Transverse colon (tissue), 4 donors: Measurements from ENCODE around the gene ALK. TPM values are rescaled to one million over a fixed set of nuclear protein-coding genes. Genes with fewer than 3 reads are reported as not detected.
A peak's percentile ranks its signal among the peaks of the same experiment; 100 is the strongest.

Source experiments
- DNase-seq: peaks from one replicate; pipeline ENCODE4 v3.0.0-alpha.2; 2019
- H3K27ac ChIP-seq, 4 donors: fragments of 200-600 bp; sonication (generic); 2 replicates each; pipeline ENCODE4 v1.5.1; 2016 to 2018; ENCODE audit warnings: inconsistent platforms in 4 of 4
- H3K27me3 ChIP-seq: fragments of 200-600 bp; sonication (generic); 2 replicates; pipeline ENCODE4 v1.5.1; 2017; ENCODE audit warnings: inconsistent platforms
- H3K36me3 ChIP-seq, 4 donors: fragments of 200-600 bp; sonication (generic); 2 replicates each; pipeline ENCODE4 v1.5.1; 2017 to 2019; ENCODE audit warnings: inconsistent platforms in 4 of 4
- H3K4me1 ChIP-seq, 4 donors: fragments of 200-600 bp; sonication (generic); 2 replicates each; pipeline ENCODE4 v1.5.1; 2017 to 2020; ENCODE audit warnings: inconsistent platforms in 4 of 4
- H3K4me3 ChIP-seq, 4 donors: fragments of 200-600 bp; sonication (generic); 1 replicate in 1 of 4; 2 replicates in 3 of 4; pipeline versions ENCODE4 v1.5.1 to v1.6.1; 2017 to 2019; ENCODE audit warnings: inconsistent platforms in 4 of 4
- H3K9me3 ChIP-seq, 2 donors: fragments of 200-600 bp; sonication (generic); 2 replicates each; pipeline ENCODE4 v1.5.1; 2017 to 2019; ENCODE audit warnings: inconsistent platforms in 2 of 2
- CTCF ChIP-seq, 5 experiments: fragments of 200-600 bp in 3 of 5; fragments of 450-650 bp in 2 of 5; sonication (generic) in 3 of 5; IDR thresholded peaks; 1 replicate in 2 of 5; 2 replicates in 3 of 5; pipeline ENCODE4 v1.5.1; 2016 to 2017; ENCODE audit warnings: antibody characterized with exemption in 5 of 5, inconsistent platforms in 3 of 5, mild to moderate bottlenecking in 2 of 5, moderate library complexity in 1 of 5
- EP300 ChIP-seq: sonication (generic); formaldehyde crosslinking; IDR thresholded peaks from one replicate; pipeline ENCODE4 v1.6.1; 2017; ENCODE audit warnings: antibody characterized with exemption, low read depth
- POLR2A ChIP-seq: fragments of 450-650 bp; IDR thresholded peaks from one replicate; pipeline ENCODE4 v1.6.1; 2016; ENCODE audit warnings: antibody characterized with exemption, mild to moderate bottlenecking, moderate library complexity
- POLR2AphosphoS5 ChIP-seq, 3 donors: sonication (generic); formaldehyde crosslinking; IDR thresholded peaks; one replicate each; pipeline ENCODE4 v1.6.1; 2016; ENCODE audit warnings: antibody characterized with exemption in 3 of 3
- WGBS, 2 donors: methylation state at CpG; one replicate each; pipeline ENCODE4 v1.1.5; 2018; ENCODE audit warnings: low coverage in 1 of 2; 5-methylcytosine and 5-hydroxymethylcytosine counted together
- in situ Hi-C, 4 donors: fragments of 200-750 bp; cut with MboI; loops; one replicate each; pipeline versions ENCODE4 v1.15.0 to v1.15.1; 2017; ENCODE audit warnings: low sequenced_read_pairs in 3 of 4, low pct_ligation_motif_present in 1 of 4, low pct_unique_long_range_greater_than_20kb in 1 of 4
- intact Hi-C: fragments of 100-400 bp; cut with DNase I; formaldehyde crosslinking; loops from one replicate; pipeline ENCODE4 v1.15.1; 2023; ENCODE audit warnings: low total_unique reads
- total RNA-seq, 4 donors: library from RNA; depleted of rRNA; stranded (reverse); fragments of >200 nt; gene quantifications; one replicate each; pipeline ENCODE4 v1.1.0, GENCODE V29; 2016

The ALK gene
- total RNA-seq, 4 donors from 2014 or later: 0.32 to 0.82 TPM; not detected in 2

- DNase-seq: no peak
- H3K36me3 ChIP-seq: no peaks in the 10 kb centered on the region
- H3K9me3 ChIP-seq: no peaks in the 10 kb centered on the region
- H3K4me3 ChIP-seq: no peak overlapping the region
- H3K27me3 ChIP-seq: no peaks in the 10 kb centered on the region
- peak overlapping the region in 3 of 4 donors; percentile 25 to 57 (median 34) for H3K27ac ChIP-seq
- no peak for TF ChIP-seq EP300
- intact Hi-C loops (no loop called here), in situ Hi-C loops (no loop called here)
- H3K4me1 ChIP-seq: no peaks in the 10 kb centered on the region
- 67 to 75% methylated on average over 2 to 4 of the region's 4 CpGs for WGBS, 2 donors
These were observed 104.1 kb downstream of the ALK start for GRCh38 chr2:29817299-29817698.

GRCh38 chr2:29816651-29817050 is 104.7 kb downstream of the ALK start:
- DNase-seq: no peak
- no peak overlapping the region for H3K27ac ChIP-seq
- intact Hi-C loops: no loop called here
- no peaks in the 10 kb centered on the region for H3K36me3 ChIP-seq
- WGBS, 2 donors: 44% methylated on average over 4 of the region's 4 CpGs; no CpG with 5 or more reads in 1 of the 2 donors
- TF ChIP-seq EP300: no peak
- TF ChIP-seq CTCF (IDR thresholded peaks at IDR 0.05): no peak
- no peak for TF ChIP-seq POLR2AphosphoS5 (IDR thresholded peaks at IDR 0.05)
- TF ChIP-seq POLR2A: no peak
- no peaks in the 10 kb centered on the region for H3K27me3 ChIP-seq
- in situ Hi-C loops: no loop called here
- no peak overlapping the region for H3K4me3 ChIP-seq
- H3K9me3 ChIP-seq: no peaks in the 10 kb centered on the region
- H3K4me1 ChIP-seq: no peaks in the 10 kb centered on the region

- Histone ChIP-seq H3K4me3 (no peak overlapping the region), H3K9me3 (no peaks in the 10 kb centered on the region), H3K27ac (no peak overlapping the region), H3K4me1 (no peaks in the 10 kb centered on the region), H3K36me3 (no peaks in the 10 kb centered on the region), H3K27me3 (no peaks in the 10 kb centered on the region)
- no peak for DNase-seq
- intact Hi-C loops (no loop called here), in situ Hi-C loops (no loop called here)
- no peak for TF ChIP-seq EP300
- no peak for TF ChIP-seq CTCF (IDR thresholded peaks at IDR 0.05)
- TF ChIP-seq POLR2A: no peak
- no peak for TF ChIP-seq POLR2AphosphoS5 (IDR thresholded peaks at IDR 0.05)
- 33% methylated on average over 1 of the region's 1 CpG; no CpG with 5 or more reads in 1 of the 2 donors for WGBS, 2 donors
These were observed 110.0 kb downstream of the ALK start for GRCh38 chr2:29811378-29811777.

GRCh38 chr2:29810956-29811355 is 110.4 kb downstream of the ALK start:
- no peak overlapping the region for H3K4me3 ChIP-seq
- no peak for TF ChIP-seq POLR2AphosphoS5 (IDR thresholded peaks at IDR 0.05)
- no peak for TF ChIP-seq EP300
- no peak for TF ChIP-seq CTCF (IDR thresholded peaks at IDR 0.05)
- no peak for TF ChIP-seq POLR2A
- no peak overlapping the region for H3K27ac ChIP-seq
- in situ Hi-C loops: no loop called here
- DNase-seq: no peak
- H3K9me3 ChIP-seq: no peaks in the 10 kb centered on the region
- no peaks in the 10 kb centered on the region for H3K27me3 ChIP-seq
- WGBS, 2 donors: 23 to 41% methylated on average over 4 of the region's 5 CpGs
- H3K4me1 ChIP-seq: no peaks in the 10 kb centered on the region
- intact Hi-C loops: no loop called here
- no peaks in the 10 kb centered on the region for H3K36me3 ChIP-seq

GRCh38 chr2:29808321-29808720 is 113.1 kb downstream of the ALK start:
- Histone ChIP-seq H3K36me3 (no peaks in the 10 kb centered on the region), H3K27me3 (no peaks in the 10 kb centered on the region), H3K4me3 (no peak overlapping the region), H3K4me1 (no peaks in the 10 kb centered on the region), H3K9me3 (no peaks in the 10 kb centered on the region), H3K27ac (no peak overlapping the region)
- WGBS, 2 donors: 54 to 80% methylated on average over 1 to 4 of the region's 4 CpGs
- DNase-seq: no peak
- TF ChIP-seq POLR2A: no peak
- TF ChIP-seq CTCF (IDR thresholded peaks at IDR 0.05): no peak
- no peak for TF ChIP-seq EP300
- TF ChIP-seq POLR2AphosphoS5 (IDR thresholded peaks at IDR 0.05): no peak
- intact Hi-C loops: no loop called here
- in situ Hi-C loops: no loop called here
